GM13976 (cell line): Measurements from ENCODE around the gene CYSTM1.
"Not testable (repeated sequence)": the region's sequence is repeated elsewhere in the genome, so short reads cannot be mapped to it uniquely, and the experiment has no call there.

Source experiments
- DNase-seq: peaks from one replicate; pipeline ENCODE4 v3.0.0; 2012; ENCODE audit warnings: low spot score
- in situ Hi-C: fragments of 300-500 bp; cut with MboI; formaldehyde crosslinking; loops from one replicate; pipeline ENCODE4 v1.12.0; 2022; ENCODE audit warnings: low sequenced_read_pairs, mixed read lengths, inconsistent platforms; ENCODE audit not compliant: unreplicated experiment
- TF ChIP-seq, protein P1 (sequence below): IDR thresholded peaks from 2 replicates; pipeline ENCODE4 v1.5.1; 2012; ENCODE audit warnings: borderline replicate concordance, mild to moderate bottlenecking; ENCODE audit not compliant: insufficient read depth; ENCODE audit errors: extremely low read depth, missing control alignments, control extremely low read depth

CYSTM1 gene

DNA sequence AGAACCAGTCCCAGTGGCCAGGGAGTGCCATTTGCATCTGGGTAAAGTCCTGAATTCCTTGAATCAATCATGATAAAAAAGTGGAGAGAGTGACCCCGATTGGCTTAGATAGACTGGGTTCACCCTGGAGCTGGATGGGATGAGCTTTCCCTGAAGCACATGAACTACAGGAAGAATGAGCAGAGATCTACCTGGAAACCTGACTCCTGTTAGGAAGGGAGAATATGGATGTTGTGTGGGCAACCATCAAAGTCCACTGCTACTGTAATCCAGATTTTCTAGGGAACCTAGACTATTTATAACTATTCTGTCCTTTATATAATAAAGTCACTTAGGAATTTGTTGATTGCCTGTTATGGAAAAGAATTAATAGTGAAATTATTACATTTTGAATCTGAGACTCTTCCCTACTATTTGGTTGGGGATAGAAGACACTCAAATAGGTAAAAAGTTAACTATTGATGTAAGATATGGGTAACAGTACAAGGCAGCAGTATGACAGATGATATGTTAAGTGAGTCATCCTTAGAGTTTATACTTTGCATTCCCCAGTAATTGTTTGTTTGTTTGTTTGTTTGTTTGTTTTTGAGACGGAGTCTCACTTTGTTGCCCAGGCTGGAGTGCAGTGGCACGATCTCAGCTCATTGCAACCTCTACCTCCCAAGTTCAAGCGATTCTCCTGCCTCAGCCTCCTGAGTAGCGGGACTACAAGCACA, 17.9 kb downstream of the CYSTM1 start:
- TF ChIP-seq, protein P1, sequence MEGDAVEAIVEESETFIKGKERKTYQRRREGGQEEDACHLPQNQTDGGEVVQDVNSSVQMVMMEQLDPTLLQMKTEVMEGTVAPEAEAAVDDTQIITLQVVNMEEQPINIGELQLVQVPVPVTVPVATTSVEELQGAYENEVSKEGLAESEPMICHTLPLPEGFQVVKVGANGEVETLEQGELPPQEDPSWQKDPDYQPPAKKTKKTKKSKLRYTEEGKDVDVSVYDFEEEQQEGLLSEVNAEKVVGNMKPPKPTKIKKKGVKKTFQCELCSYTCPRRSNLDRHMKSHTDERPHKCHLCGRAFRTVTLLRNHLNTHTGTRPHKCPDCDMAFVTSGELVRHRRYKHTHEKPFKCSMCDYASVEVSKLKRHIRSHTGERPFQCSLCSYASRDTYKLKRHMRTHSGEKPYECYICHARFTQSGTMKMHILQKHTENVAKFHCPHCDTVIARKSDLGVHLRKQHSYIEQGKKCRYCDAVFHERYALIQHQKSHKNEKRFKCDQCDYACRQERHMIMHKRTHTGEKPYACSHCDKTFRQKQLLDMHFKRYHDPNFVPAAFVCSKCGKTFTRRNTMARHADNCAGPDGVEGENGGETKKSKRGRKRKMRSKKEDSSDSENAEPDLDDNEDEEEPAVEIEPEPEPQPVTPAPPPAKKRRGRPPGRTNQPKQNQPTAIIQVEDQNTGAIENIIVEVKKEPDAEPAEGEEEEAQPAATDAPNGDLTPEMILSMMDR: no peak
- in situ Hi-C loops: no loop called here
- DNase-seq: no peak

DNA sequence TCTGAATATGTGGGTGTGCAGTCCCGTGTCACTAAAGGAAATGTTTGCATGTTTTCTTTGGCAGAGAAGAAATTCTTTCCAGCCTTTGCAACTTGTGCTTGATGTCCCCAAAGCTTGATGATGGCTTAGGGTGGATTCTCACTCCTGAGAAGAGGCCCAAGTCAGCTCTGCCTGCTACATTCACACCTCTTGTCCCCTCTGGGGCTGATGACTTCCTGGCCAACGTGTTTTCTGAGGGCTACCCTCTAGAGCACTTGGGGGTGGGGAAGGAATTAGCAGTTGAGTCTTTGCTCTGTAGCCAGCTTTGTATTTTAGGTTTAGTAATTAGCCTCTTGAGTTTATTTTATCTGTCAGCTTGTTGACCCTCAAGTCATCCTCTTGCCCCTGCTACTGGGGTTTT, 19.7 kb downstream of the CYSTM1 start:
- in situ Hi-C loops: no loop called here
- no peak for DNase-seq
- TF ChIP-seq, protein P1: no peak

DNA sequence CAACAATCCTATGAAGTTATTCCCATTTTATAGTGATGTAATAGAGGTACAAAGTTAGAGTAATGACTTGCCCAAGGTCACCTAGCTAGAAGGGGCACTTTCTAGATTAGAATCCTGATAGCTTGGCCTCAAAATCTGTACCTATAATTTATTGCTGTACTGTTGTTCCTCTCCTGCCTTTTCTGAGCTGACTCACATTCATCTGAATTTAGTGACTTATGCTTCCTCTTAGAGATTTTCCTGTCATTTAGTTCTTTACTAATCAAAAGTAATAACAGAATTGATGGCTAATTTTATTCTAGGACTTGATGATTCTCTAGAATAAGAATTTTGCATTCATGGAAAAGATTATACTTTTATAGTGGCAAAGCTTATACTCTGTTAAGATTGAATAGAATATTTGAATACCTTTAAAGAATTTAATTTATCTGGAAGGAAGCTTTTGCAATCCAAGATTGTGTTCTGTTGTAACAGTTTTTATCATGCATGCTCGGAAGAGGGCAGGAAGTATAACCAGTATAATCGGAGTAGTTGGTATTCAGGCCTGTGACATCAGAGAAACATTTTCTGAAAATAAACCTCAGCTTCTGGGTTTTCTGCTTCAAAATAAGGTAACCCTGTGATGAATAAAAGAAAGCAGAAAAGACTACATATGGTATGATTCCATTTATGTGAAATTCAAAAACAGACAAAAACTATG, 21.3 kb downstream of the CYSTM1 start:
- TF ChIP-seq, protein P1: no peak
- in situ Hi-C loops: no loop called here
- no peak for DNase-seq

DNA sequence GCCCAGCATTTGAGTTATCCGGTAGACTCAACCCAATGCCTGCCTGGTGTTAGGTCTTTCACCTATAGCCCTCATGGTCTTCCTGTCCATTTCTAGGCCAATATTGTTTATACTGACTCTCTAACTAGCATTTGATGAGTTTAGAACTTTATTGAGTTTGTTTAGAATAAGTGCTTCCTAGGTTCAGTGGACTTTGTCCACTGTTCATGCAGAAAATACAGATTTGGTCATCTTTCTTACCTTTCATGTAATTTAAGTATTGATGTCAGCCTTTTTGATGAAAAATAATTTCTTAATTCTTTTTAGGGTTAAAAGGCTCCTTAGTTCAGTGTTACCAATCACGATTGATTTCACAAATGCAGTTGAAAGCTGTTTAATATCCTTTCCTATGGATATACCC, 22.0 kb downstream of the CYSTM1 start:
- DNase-seq: no peak
- in situ Hi-C loops: no loop called here
- TF ChIP-seq, protein P1: no peak

DNA sequence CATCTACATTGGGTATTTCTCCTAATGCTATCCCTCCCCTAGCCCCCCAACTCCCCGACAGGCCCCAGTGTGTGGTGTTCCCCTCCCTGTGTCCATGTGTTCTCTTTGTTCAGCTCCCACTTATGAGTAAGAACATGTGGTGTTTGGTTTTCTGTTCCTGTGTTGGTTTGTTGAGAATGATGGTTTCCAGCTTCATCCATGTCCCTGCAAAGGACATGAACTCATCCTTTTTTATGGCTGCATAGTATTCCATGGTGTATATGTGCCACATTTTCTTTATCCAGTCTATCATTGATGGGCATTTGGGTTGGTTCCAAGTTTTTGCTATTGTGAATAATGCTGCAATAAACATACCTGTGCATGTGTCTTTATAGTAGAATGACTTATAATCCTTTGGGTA, 23.9 kb downstream of the CYSTM1 start:
- in situ Hi-C loops, DNase-seq: not testable (repeated sequence)

DNA sequence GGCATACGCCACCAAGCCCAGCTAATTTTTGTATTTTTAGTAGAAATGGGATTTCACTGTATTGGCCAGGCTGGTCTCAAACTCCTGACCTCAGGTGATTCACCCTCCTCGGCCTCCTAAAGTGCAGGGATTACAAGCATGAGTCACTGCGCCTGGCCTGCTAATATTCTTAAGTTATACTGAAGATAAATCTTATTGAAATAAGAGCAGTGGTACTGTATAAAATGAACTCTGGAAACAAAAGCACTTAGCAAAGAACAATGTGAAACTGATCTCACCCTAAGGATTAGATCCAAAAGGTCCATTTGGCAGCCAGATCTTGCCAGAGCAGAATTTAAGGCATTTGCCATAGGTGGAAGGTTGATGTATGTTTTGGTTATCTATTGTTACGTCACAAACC, 27.1 kb downstream of the CYSTM1 start:
- no peak for DNase-seq
- TF ChIP-seq, protein P1: no peak
- in situ Hi-C loops: no loop called here

DNA sequence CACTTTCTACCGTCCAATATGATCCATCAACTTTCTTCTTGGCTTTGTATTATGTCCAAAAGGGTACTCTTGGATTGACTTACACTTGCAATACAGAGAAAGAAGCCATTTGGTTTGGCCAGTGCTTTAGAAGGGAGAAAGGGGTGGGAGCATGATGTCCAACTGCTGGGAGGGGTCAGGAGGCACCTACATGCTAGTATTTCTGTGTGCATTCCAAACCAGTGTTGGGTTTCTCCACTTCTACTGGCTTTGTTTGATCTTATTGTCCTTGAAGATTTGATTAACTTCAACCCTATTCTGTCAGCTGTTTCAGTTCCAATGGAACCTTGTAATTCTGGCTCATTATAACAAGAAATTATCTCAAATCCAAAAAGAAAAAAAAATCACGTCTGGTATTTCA, 27.6 kb downstream of the CYSTM1 start:
- in situ Hi-C loops: no loop called here
- TF ChIP-seq, protein P1: no peak
- DNase-seq: no peak
